NCI-H2196 treated with DMSO at 0.1 percent for 48 hours (cell line): ENCODE data around the gene OR1F1.
"Not testable (repeated sequence)": the region's sequence is repeated elsewhere in the genome, so short reads cannot be mapped to it uniquely, and the experiment has no call there.

ENCODE experiments used
- DNase-seq: peaks from one replicate; lab custom pipeline; 2025; ENCODE audit not compliant: unreplicated experiment; lab: John Stamatoyannopoulos, UW

OR1F1 gene

DNA sequence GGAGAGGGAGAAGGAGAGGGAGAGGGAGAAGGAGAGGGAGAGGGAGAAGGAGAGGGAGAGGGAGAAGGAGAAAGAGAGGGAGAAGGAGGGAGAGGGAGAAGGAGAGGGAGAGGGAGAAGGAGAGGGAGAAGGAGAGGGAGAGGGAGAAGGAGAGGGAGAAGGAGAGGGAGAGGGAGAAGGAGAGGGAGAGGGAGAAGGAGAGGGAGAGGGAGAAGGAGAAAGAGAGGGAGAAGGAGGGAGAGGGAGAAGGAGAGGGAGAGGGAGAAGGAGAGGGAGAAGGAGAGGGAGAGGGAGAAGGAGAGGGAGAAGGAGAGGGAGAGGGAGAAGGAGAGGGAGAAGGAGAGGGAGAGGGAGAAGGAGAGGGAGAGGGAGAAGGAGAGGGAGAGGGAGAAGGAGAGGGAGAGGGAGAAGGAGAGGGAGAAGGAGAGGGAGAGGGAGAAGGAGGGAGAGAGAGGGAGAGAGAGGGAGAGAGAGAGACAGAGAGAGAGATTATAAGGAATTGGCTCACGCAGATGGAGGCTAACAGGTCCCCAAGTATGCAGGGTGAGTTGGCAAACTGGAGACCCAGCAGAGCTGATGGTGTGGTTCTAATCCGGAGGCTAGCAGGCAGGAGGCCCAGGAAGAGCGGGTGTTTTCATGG lies 9.8 kb downstream of the OR1F1 start:
- not testable (repeated sequence) for DNase-seq

DNA sequence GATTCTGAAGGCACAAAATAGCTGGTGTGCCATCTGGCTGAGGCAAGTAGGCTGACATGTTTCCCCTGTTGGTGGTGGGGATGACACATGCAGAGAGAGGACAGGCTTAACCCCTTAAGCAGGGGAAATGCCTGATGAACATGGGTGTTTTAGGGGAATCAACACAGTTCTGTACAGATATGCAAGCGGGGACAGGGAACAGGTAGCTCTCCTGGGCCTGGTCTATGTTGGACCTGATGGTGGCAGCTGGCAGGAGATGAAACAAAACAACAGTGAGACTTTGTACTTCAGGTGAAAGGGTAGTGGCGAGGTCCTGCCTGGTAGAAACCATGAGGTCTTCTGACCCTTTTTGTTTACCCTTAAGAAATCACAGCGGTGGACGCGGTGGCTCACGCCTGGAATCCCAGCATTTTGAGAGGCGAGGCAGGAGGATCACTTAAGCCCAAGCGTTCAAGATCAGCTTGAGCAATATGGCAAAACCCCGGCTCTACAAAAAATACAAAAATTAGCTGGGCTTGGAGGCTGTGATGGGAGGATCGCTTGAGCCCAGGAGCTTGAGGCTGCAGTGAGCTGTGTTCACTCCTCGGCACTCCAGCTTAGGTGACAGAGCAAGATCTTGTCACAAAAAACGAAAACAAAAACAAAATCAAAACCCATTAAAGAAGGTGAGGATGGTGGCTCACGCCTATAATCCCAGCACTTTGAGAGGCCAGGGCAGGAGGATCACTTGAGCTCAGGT lies 10.5 kb downstream of the OR1F1 start:
- DNase-seq = no peak

DNA sequence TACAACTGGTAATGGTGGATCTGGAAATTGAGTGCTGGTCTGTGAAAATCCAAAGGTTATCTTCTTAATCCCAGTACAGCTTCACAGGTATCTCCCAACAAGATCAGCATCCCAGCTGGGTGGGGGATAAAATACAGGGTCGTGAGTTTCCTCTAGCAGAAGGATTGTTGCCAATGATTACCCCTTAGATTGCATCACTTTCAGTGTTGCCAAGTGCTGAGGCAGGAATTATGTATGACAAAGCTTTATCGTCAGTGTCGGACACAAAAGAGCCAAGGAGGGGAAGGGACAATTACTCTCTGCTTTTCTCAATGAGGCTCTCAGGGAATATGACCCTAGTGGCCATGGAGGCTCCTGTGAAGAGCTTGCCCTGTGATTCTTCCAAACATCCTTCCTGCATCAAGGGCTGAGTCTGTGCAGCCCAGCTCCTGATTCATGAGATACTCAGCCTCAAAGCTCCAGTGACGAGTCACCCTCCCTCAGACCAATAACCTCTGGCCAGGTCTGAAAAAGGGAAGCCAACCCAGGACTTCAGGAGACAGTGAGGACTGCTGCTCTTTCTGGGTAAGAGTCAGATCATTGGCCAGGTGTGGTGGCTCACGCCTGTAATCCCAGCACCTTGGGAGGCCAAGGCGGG lies 15.0 kb downstream of the OR1F1 start:
- DNase-seq = no peak

DNA sequence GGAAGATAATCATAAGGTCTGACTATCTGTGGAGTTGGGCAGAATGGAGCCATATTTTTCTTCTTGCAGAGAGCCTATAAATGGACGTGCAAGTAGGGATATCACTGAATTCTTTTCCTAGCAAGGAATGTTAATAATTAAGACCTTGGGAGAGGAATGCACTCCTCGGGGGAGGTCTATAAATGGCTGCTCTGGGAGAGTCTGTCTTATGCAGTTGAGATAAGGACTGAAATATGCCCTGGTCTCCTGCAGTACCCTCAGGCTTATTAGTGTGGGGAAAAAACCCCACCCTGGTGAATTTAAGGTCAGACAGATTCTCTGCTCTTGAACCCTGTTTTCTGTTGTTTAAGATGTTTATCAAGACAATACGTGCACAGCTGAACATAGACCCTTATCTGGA lies 17.9 kb downstream of the OR1F1 start:
- not testable (repeated sequence) for DNase-seq

DNA sequence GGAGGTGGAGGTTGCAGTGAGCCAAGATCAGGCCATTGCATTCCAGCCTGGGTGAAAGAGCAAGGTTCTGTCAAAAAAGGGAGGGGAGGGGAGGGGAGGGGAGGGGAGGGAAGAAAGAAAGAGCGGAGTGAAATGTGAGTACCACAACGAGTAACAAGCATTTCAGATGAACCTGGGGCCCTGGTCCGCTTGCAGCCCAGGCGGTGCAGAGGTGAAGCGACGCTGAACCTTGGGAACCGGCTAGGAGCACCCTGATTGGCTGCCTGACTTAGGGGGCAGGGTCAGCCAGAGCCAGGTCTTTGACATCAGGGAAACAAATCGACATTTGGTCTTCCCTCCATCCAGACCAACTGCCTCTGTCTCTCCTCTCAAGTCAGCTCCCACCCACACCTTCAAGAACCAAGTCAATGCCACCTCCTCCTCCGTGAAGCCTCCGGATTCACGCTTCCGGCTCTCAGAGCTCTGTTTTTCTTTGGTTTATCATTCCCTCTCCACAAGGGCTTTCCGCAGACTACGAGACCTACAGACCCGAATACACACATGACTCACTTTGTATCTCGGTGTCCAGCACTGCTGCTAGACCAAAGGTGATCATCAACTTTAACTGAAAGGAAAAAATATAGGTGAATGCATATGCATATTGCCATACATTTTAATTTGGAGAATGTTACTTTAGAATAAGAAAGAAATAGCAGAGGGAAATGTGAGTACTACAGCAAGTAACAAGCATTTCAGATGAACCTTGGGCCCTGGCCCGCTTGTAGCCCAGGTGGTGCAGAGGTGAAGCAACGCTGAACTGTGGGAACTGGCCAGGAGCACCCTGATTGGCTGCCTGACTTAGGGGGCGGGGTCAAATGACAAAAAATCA lies 19.3 kb downstream of the OR1F1 start:
- no peak for DNase-seq

DNA sequence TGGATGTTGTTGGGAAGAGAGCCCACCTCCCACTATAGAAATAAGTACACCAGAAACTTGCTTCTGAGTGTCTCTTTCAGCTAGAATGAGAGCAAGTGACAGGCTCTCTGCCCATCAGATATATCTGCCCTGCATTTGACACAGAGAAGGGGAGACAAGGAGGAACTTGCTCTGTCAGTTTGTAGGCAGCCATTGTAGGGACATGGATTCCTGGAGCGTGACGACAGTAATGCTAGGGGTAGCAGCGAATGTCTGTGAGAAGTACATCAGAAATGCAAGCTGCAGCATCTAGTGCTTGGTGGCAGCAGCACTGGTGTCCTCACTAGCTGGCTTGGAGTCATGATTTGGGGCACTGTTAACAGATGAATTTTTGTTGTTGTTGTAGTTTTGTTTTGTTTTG lies 24.0 kb downstream of the OR1F1 start:
- DNase-seq = no peak

DNA sequence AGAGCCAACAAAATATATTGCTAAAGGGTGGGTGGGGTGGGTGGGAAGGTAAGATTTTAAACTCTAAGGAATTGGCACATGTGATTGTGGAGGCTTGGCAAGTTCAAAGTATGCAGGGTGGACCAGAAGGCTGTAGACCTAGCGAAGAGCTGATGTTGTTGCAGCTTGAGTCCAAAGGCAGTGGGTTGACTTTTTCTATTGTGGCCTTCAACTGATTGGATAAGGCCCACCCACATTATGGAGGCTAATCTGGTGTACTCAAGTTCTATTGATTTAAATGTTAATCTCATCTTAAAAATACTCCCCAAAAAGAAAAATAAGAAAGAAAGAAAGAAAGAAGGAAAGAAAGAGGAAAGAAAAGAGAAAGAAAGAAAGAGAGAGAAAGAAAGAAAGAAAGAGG lies 24.6 kb downstream of the OR1F1 start:
- DNase-seq = no peak

DNA sequence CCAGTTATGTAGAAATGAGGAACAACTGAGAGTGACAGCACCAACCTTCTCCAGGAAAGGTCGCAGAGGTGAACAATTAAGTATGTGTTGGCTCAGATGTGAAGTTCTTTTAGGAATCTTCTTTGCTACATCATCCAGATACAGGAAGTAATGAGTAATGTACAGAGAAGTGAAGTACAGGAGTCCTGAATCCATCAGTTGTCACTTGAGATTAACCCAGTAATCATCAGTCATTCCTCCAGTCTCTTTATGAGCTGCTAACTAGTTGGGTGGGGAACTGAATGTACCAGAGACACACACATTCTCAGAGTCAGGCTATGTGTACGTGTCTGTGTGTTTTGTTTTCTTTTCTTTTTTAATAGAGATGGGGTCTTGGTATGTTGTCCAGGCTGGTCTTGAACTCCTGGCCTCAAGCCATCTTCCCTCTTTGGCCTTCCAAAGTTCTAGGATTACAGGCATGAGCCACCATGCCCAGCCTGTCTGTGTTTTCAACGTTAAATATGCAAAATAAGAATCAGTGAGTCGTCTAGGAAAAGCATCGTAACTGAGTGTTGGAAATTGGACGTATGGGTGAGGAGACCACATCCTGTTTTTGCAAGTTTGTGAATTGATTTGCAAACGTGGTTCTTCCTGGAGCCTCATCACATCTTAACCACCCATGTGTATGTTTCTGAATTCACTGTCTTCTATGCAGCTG lies 27.0 kb downstream of the OR1F1 start:
- no peak for DNase-seq

DNA sequence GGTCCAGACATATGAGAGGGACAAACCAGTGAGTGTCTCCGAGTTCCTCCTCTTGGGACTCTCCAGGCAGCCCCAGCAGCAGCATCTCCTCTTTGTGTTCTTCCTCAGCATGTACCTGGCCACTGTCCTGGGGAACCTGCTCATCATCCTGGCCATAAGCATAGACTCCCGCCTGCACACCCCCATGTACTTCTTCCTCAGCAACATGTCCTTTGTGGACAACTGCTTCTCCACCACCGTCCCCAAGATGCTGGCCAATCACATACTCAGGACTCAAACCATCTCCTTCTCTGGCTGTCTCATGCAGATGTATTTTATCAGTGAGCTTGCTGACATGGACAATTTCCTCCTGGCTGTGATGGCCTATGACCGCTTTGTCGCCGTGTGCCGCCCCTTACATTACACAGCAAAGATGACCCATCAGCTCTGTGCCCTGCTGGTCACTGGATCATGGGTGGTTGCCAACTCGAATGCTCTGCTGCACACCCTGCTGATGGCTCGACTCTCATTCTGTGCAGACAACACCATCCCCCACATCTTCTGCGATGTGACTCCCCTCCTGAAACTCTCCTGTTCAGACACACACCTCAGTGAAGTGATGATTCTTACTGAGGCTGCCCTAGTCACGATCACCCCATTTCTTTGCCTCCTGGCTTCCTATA lies 27.7 kb downstream of the OR1F1 start:
- DNase-seq = no peak

DNA sequence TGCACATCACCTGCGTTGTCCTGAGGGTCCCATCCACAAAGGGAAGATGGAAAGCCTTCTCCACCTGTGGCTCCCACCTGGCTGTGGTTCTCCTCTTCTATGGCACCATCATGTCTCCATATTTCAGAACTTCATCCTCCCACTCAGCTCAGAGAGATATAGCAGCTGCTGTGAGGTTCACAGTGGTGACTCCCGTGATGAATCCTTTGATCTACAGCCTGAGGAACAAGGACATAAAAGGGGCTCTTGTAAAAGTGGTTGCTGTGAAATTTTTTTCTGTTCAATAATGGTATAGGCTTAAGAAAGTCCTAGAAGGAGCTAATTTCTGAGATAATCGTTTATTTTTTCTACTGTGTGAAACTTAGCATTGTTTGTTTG lies 28.2 kb downstream of the OR1F1 start:
- no peak for DNase-seq

DNA sequence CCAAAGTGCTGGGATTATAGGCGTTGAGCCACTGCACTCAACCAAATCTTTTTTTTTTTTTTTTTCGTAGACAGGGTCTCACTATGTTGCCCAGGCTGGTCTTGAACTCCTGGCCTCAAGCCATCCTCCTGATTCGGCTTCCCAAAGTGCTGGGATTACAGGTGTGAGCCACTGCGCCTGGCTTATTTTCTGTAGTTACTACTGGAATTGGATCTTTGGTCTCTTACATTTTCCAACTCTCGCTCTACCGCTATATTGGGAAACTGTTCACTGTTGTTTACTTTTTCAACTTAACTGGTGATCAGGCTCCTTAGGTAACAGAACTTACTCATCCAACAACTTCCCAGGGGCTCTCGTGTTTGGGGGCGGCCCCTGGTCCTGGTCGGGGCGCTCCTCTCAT lies 32.8 kb downstream of the OR1F1 start:
- DNase-seq = no peak

DNA sequence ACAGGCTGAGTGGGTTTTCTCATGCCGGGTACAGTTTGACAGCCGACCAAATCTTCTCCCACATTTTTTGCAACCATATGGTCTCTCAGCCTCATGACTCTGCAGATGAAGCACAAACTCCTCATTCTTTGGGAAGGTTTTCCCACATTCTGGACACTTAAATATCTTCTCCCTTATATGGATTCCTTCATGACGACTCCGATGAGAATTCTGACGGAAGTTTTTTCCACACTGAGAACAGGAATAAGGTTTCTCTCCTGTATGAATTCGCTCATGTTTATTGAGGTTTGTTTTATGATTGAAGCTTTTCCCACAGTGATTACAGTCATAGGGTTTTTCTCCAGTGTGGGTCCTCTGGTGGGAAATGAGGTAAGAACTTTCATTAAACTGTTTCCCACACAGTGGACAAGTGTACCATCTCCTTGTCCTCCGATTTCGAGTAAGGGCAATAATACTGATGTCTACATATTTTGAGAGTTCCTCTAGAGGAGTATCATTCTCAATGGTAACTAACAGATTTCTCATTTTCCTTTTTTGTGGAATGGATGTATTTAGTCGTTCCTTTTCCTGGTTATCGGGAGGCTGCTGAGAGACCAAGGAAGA lies 36.0 kb downstream of the OR1F1 start:
- DNase-seq = no peak

DNA sequence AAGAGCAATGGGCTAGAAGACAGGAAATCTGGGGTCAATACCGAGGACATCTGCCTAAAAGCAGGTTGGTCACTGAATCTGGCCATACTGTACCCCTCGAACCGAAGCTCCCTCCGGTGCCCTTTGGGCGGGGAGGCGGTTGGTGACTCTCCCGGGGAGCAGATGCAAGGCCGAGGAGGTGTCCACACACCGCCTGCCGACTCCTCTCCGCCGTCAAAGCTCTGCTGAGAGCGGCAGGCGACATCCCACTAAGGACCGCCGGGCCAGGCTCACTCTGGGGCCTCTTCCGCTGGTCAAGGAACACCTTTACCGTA lies 46.5 kb downstream of the OR1F1 start:
- no peak for DNase-seq

DNA sequence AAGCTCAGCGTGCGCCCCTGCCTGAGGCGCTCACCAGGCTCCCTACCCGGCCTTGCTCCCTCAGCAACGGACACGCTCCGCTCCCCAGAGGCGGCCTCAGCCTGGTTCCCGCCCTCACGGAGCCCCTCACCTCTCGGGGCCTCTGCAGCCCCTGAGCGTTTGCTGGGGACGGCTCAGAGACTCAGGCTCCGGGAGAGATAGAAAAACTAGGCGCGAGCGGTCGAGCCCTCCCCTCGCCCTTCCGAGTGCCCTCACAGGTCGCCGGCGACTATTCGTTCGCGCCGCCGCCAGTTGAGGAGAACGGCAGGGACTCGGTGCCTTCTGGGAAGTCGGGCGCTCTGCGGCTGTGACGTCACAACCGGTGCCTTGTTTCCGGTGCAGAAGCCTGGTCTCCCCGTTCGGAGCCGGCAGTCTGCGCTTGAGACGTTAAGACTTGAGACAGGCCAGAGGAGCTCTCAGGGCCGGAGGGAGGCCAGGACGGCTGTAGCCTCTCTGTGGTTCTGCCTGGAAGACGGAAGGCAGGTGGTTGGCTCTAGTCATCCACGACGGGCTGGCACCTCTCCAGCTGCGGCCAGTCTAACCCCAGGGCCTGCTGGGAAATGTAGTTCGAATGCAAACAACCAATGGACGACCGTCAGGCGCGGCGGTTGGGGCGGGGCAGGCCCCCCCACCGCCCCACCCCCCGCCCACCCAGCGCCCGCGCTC lies 47.0 kb downstream of the OR1F1 start, which contains the start of gene ZNF200:
ZNF200 (minus strand) TSS at position 302 of the 705 bp plus-strand sequence. CDS start 1,403 bp downstream, outside the sequence.
- peak; percentile 86 for DNase-seq

DNA sequence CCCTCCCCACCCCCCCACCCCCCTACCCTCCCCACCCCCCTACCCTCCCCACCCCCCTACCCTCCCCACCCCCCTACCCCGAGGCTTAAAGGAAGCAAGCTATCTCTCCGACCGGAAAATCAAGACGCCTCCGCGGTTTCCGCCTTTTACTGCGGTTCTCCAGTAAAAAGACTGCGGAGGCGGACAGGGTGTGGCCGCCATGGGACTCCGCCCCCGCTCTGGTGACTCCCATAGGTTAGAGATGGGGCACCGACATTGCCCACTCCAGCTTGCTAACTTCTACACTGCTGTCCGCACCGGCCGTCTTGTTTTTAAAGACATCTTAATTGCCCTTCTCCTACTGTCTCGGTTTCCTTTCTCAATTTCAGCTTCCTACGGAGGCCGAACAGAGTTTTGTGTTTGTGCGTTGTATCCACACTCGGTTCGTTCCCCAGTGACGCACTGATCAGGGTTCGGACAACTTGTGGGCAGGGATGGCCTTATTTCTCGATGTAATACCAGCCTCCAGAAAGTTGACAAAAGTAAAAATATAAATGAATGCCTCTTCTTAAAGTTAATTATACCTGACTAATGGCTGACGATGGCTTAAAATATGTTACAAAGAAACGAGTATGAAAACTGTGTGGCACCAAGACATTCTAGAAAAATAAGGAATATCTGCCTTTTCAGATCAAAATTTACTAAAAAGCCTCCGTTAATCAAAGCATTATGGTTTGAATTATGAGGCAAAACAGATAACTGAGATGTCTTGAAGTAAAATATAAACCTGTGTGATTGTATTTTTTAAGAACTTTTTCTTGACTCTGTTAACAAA lies 48.1 kb downstream of the OR1F1 start:
- DNase-seq = no peak

DNA sequence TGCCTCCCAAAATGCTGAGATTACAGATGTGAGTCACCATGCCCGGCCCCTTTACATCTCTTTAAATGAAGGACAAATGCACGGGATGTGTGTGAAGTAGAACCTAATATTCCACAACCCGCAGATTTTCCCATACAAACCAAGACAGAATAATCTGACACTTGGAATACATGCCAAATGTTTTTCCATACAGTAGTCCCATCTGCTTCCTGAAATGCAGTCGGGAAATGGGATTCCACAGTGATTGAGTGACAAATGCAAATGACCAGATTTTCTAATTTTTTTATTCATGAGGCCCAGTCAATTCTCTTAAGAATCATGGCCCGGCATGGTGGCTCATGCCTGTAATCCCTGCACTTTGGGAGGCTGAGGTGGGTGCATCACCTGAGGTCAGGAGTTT lies 53.8 kb downstream of the OR1F1 start:
- DNase-seq = no peak

DNA sequence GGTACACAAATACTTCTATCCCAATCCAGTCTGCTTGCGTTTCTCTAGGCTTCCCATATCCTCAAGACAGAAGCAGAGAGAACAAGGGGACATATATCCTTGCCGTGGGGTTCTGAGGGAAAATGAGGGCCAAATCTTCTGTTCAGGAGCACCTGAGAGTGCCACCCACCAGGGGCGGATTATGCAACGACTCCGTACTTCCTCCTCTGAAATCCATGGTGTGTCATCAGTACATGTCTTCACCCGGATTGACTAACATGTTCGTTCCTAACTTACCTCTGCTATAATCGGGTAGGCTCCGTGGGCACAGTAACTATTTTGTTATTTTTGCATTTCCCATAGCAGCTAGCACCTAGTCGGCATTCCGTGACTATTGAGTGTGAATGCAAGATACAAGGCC lies 54.7 kb downstream of the OR1F1 start:
- DNase-seq = no peak

DNA sequence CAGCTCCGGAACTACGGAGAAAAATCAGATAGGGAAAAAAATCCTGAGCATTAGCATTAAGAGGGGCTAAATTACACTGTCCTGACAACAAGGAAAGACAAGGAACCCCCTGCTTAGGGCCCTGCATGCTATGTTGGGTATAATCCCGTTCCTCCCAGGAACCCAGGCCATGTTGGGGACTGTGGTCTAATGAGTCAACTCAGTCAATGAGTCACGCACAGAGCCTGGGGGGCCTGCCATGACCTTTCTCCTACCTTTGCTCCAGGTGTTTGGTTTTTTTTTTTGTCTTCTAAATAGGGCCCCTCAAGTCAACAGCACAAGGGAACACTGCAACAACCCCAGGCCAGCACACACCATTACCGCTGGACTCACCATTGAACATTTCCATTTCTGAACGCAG lies 55.9 kb downstream of the OR1F1 start:
- no peak for DNase-seq

DNA sequence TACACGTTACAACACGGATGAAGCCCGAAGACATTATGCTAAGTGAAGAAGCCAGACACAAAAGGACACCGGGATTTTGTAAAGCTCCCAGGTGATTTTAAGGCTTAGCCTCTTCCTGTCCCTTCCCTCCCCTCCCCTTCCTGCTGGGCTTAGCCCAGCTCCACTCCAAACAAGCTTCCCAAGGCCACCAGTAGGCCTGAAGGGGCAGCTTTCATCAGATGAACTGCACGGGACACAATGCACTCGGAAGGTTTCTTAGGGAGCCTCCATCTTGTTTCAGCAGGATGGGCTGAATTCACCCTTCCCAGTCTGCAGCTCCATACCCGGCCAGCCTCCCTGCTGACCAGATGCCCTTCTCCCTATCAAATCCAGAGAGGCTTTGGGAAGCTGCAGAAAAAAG lies 58.0 kb downstream of the OR1F1 start:
- DNase-seq = no peak
